Upper lobe of right lung (tissue), 1 donor: Measurements from ENCODE around the gene FRMD4A. TPM values are rescaled to one million over a fixed set of nuclear protein-coding genes. Genes with fewer than 3 reads are reported as not detected.

Source experiments
- ATAC-seq: fragments of 200-7000 bp; cut with Tn5 transposase; one replicate; pipeline ENCODE4 v1.9.1; 2020; ENCODE audit warnings: mild to moderate bottlenecking, moderate library complexity
- DNase-seq: peaks from one replicate; pipeline ENCODE4 v3.0.0-alpha.2; 2020
- H3K27ac ChIP-seq: fragments of 200-600 bp; one replicate; pipeline ENCODE4 v1.8.0; 2022
- H3K27me3 ChIP-seq: fragments of 200-600 bp; one replicate; pipeline ENCODE4 v1.8.0; 2022; ENCODE audit warnings: mild to moderate bottlenecking
- H3K36me3 ChIP-seq: fragments of 200-600 bp; one replicate; pipeline ENCODE4 v1.8.0; 2022
- H3K4me1 ChIP-seq: fragments of 200-600 bp; one replicate; pipeline ENCODE4 v1.8.0; 2022
- H3K4me3 ChIP-seq: fragments of 200-600 bp; one replicate; pipeline ENCODE4 v1.8.0; 2022; ENCODE audit warnings: mild to moderate bottlenecking
- H3K9me3 ChIP-seq: fragments of 200-600 bp; one replicate; pipeline ENCODE4 v1.8.0; 2022
- intact Hi-C: fragments of 100-400 bp; cut with DNase I; formaldehyde crosslinking; loops from one replicate; pipeline ENCODE4 v1.11.0; 2022
- total RNA-seq: library from RNA; stranded (reverse); fragmentation: NEBNext Ultra II Directional; extraction: Animal tissue kit (Norgen Biotek cat#: 25700); gene quantifications from one replicate; pipeline ENCODE4 v1.2.1, GENCODE V29; 2021
- TF ChIP-seq, protein P1 (sequence below): fragments of 200-600 bp; IDR thresholded peaks from one replicate; pipeline ENCODE4 v1.8.0; 2022; ENCODE audit warnings: antibody characterized with exemption
- donor health status: DM: no; HTN: yes; CAD: no; lungs with severe emphysema.

FRMD4A gene
- total RNA-seq, 1 donor from 2014 or later, result 38.3 TPM

DNA sequence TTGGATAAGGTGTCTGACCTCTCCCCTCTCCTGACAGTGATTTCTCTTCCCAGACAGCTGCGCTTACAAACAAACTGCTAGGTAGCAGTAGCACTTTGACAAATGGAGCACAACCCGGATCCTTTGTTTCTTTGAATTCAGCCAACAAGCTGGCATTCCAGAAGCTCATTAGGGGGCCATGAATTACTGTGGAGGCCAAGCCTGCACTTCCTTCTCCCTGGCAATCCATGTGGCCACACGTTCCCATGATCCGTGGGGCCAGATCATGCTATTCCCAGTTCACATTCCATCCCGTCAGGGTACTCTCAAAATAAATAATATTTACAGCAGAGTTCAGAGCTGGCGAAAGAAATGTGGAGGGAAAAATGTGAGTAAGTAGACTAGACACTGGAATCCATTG is 571.6 kb downstream of the FRMD4A start:
- intact Hi-C loops, result no loop called here
- no peak for DNase-seq
- ATAC-seq, result no peak
- no peaks in the 10 kb centered on the region for H3K36me3 ChIP-seq
- no peak overlapping the region for H3K4me3 ChIP-seq
- TF ChIP-seq, protein P1, sequence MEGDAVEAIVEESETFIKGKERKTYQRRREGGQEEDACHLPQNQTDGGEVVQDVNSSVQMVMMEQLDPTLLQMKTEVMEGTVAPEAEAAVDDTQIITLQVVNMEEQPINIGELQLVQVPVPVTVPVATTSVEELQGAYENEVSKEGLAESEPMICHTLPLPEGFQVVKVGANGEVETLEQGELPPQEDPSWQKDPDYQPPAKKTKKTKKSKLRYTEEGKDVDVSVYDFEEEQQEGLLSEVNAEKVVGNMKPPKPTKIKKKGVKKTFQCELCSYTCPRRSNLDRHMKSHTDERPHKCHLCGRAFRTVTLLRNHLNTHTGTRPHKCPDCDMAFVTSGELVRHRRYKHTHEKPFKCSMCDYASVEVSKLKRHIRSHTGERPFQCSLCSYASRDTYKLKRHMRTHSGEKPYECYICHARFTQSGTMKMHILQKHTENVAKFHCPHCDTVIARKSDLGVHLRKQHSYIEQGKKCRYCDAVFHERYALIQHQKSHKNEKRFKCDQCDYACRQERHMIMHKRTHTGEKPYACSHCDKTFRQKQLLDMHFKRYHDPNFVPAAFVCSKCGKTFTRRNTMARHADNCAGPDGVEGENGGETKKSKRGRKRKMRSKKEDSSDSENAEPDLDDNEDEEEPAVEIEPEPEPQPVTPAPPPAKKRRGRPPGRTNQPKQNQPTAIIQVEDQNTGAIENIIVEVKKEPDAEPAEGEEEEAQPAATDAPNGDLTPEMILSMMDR, result no peak
- H3K4me1 ChIP-seq, result peaks cover 3% of the 10 kb centered on the region
- no peak overlapping the region for H3K27ac ChIP-seq
- H3K9me3 ChIP-seq, result no peaks in the 10 kb centered on the region
- no peaks in the 10 kb centered on the region for H3K27me3 ChIP-seq

DNA sequence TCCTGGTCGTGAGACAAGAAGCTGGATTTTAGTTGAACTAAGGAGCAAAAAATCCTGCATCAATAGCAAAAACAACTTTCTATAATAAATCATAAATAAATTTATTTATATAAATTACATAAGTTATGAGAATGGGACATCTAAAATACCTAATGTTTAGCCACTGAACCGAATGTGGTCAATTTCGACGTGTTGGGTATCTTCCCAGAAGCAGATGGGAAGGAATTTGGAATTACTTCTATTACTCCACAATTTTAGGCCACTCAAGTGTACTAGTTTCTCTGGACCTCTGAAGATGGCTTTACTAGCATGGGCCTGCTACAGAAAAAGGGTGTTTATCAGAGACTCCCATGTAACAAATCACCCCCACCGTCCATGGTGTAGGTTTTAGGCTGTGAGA is 572.0 kb downstream of the FRMD4A start:
- intact Hi-C loops, result no loop called here
- ATAC-seq (no peak), DNase-seq (no peak)
- Histone ChIP-seq H3K27ac (no peak overlapping the region), H3K9me3 (no peaks in the 10 kb centered on the region), H3K36me3 (no peaks in the 10 kb centered on the region), H3K4me1 (peaks cover 3% of the 10 kb centered on the region), H3K4me3 (no peak overlapping the region), H3K27me3 (no peaks in the 10 kb centered on the region)
- TF ChIP-seq, protein P1, result no peak

DNA sequence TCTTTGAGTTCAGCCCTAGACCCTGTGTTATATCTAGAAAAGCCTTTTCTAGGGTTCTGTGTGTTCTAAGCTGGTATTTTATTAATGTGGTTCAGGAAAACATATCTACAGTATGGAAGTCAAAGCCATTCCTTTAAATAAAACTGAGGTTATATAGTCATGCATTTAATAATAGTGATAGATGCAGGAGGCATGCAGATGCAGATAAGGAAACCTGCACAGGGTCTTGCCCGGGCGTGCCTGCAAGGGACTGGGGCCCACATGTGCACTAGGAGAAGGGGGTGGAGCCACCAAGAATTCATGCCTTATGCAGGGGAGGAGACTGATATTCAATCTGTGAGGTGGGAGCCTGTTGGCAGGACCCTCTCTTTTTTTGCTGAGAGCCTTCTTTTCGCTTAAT is 572.4 kb downstream of the FRMD4A start:
- no peak for ATAC-seq
- no peaks in the 10 kb centered on the region for H3K27me3 ChIP-seq
- TF ChIP-seq, protein P1, result no peak
- no peaks in the 10 kb centered on the region for H3K36me3 ChIP-seq
- intact Hi-C loops, result no loop called here
- no peak overlapping the region for H3K27ac ChIP-seq
- DNase-seq, result no peak
- no peak overlapping the region for H3K4me3 ChIP-seq
- peaks cover 3% of the 10 kb centered on the region for H3K4me1 ChIP-seq
- H3K9me3 ChIP-seq, result no peaks in the 10 kb centered on the region

DNA sequence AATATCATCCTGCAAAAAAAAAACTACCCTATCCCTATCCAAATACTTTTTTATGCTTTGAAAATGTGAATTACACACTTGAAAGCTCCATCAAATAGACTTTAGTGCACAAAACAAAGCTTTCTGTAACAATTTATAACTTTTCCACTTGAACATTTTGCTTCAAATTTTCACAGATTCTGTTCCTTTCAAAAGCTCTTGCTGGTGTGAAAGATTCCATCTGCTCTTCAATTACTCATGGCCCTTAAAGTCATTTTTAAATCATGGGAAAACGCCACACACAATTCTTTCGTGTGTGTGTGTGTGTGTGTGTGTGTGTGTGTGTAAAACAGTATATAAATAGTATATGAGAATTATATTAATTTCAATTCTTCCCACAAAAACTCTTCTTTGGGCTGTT is 576.4 kb downstream of the FRMD4A start:
- Histone ChIP-seq H3K9me3 (no peaks in the 10 kb centered on the region), H3K27me3 (no peaks in the 10 kb centered on the region), H3K36me3 (no peaks in the 10 kb centered on the region), H3K4me1 (peaks cover 3% of the 10 kb centered on the region), H3K27ac (no peak overlapping the region), H3K4me3 (no peak overlapping the region)
- ATAC-seq (no peak), DNase-seq (no peak)
- intact Hi-C loops, result no loop called here
- TF ChIP-seq, protein P1, result no peak

DNA sequence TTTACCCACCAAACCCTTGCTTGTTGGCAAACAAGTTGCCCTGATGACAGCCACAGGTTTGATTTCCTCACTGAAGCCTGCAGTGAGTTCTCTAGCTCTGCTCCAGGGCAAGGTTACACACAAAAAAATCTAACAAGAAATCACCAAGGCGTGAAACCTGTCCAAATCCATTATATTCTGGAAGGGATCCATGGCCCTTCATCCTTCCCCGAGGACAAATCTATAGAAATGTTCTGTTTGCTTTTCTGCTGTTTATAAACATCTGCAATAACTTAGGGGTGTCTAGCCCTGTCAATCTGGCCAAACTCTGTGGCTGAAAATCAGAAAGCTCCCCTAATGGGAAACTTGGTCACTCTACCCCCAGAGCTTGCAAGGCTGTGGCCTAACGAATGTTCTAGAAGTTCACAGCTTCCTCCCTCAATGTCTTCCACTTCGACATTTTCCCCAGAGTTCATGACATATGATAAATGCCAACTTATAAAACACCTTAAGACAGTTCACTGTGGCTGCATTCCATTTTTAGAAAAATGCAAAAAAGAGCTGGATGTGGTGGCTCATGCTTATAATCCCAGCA is 579.4 kb downstream of the FRMD4A start:
- intact Hi-C loops, result no loop called here
- no peak overlapping the region for H3K27ac ChIP-seq
- no peak for ATAC-seq

More for the DNA sequence above, 579.4 kb downstream of the FRMD4A start:
- Histone ChIP-seq H3K4me3 (no peak overlapping the region), H3K4me1 (no peaks in the 10 kb centered on the region), H3K9me3 (no peaks in the 10 kb centered on the region), H3K36me3 (no peaks in the 10 kb centered on the region), H3K27me3 (no peaks in the 10 kb centered on the region)
- TF ChIP-seq, protein P1, result no peak
- no peak for DNase-seq
